Measurements from ENCODE around the gene CBLL1. TPM values are rescaled to one million over a fixed set of nuclear protein-coding genes. Genes with fewer than 3 reads are reported as not detected.

The CBLL1 gene
- total RNA-seq, 1 experiment from 2014 or later = 29.8 TPM

DNA sequence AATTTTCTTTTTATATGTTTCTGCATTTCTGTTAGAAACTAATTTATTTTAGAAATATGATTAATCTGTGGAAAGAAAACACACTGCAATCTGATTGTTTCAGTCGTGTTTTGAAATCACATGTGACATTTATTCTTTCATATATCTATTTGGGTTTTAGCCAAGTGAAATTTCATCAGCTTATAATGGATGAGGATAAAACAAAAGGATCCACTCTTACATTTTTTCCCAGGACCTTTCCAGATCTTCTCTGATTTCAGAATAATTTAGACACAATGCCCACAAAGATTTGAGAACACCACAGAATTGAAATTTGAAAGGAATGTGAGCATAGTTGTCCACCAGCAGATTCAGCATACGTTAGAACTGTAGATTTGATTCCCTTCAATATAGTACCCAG is 29.1 kb downstream of the CBLL1 start:
- Mint-ChIP-seq H3K4me3 (no peak overlapping the region), H3K36me3 (no peaks in the 10 kb centered on the region), H3K27me3 (ENCODE audit: low read depth) (peaks cover 9% of the 10 kb centered on the region), H3K27ac (no peak overlapping the region), H3K9me3 (peaks cover 6% of the 10 kb centered on the region), H3K4me1 (no peaks in the 10 kb centered on the region)
- POLR2A ChIA-PET = no interaction called here
- CTCF ChIA-PET = interaction anchor here (1.2 kb wide), 1 partner anchor 102 kb away, joined by 3 read pairs; no protein-coding TSS in a partner anchor
- TF ChIP-seq NR1H2 (CRISPR knock-in tag; IDR thresholded peaks at IDR 0.05) = no peak
- TF ChIP-seq ZNF317 (CRISPR knock-in tag; IDR thresholded peaks at IDR 0.05; ENCODE audit: borderline replicate concordance, low read depth) = no peak
- no peak for TF ChIP-seq RELA (CRISPR knock-in tag; IDR thresholded peaks at IDR 0.05; ENCODE audit: borderline replicate concordance)
- TF ChIP-seq, protein P1, sequence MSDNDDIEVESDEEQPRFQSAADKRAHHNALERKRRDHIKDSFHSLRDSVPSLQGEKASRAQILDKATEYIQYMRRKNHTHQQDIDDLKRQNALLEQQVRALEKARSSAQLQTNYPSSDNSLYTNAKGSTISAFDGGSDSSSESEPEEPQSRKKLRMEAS (CRISPR knock-in tag; IDR thresholded peaks at IDR 0.05) = no peak
- TF ChIP-seq SMAD3 (CRISPR knock-in tag; IDR thresholded peaks at IDR 0.05; ENCODE audit: borderline replicate concordance) = no peak
- TF ChIP-seq ZNF263 (CRISPR knock-in tag; IDR thresholded peaks at IDR 0.05; ENCODE audit: low read depth) = no peak
- TF ChIP-seq, protein P2, sequence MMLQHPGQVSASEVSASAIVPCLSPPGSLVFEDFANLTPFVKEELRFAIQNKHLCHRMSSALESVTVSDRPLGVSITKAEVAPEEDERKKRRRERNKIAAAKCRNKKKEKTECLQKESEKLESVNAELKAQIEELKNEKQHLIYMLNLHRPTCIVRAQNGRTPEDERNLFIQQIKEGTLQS (CRISPR knock-in tag; conservative IDR thresholded peaks at IDR 0.05) = no peak
- no peak for TF ChIP-seq PRRX2 (CRISPR knock-in tag; IDR thresholded peaks at IDR 0.05)
- TF ChIP-seq EMX1 (CRISPR knock-in tag; IDR thresholded peaks at IDR 0.05) = no peak
- TF ChIP-seq ZNF232 (CRISPR knock-in tag; IDR thresholded peaks at IDR 0.05) = no peak
- TF ChIP-seq, protein P3, sequence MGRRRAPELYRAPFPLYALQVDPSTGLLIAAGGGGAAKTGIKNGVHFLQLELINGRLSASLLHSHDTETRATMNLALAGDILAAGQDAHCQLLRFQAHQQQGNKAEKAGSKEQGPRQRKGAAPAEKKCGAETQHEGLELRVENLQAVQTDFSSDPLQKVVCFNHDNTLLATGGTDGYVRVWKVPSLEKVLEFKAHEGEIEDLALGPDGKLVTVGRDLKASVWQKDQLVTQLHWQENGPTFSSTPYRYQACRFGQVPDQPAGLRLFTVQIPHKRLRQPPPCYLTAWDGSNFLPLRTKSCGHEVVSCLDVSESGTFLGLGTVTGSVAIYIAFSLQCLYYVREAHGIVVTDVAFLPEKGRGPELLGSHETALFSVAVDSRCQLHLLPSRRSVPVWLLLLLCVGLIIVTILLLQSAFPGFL (CRISPR knock-in tag; IDR thresholded peaks at IDR 0.05; ENCODE audit: borderline replicate concordance) = no peak
- DNase-seq (ENCODE audit: low spot score) (no peak), ATAC-seq (no peak)

- TF ChIP-seq, protein P4, sequence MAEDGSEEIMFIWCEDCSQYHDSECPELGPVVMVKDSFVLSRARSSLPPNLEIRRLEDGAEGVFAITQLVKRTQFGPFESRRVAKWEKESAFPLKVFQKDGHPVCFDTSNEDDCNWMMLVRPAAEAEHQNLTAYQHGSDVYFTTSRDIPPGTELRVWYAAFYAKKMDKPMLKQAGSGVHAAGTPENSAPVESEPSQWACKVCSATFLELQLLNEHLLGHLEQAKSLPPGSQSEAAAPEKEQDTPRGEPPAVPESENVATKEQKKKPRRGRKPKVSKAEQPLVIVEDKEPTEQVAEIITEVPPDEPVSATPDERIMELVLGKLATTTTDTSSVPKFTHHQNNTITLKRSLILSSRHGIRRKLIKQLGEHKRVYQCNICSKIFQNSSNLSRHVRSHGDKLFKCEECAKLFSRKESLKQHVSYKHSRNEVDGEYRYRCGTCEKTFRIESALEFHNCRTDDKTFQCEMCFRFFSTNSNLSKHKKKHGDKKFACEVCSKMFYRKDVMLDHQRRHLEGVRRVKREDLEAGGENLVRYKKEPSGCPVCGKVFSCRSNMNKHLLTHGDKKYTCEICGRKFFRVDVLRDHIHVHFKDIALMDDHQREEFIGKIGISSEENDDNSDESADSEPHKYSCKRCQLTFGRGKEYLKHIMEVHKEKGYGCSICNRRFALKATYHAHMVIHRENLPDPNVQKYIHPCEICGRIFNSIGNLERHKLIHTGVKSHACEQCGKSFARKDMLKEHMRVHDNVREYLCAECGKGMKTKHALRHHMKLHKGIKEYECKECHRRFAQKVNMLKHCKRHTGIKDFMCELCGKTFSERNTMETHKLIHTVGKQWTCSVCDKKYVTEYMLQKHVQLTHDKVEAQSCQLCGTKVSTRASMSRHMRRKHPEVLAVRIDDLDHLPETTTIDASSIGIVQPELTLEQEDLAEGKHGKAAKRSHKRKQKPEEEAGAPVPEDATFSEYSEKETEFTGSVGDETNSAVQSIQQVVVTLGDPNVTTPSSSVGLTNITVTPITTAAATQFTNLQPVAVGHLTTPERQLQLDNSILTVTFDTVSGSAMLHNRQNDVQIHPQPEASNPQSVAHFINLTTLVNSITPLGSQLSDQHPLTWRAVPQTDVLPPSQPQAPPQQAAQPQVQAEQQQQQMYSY (CRISPR knock-in tag; IDR thresholded peaks at IDR 0.05) = no peak
- TF ChIP-seq MLX (CRISPR knock-in tag; IDR thresholded peaks at IDR 0.05) (no peak), GTF2I (CRISPR knock-in tag; conservative IDR thresholded peaks at IDR 0.05) (no peak)
- no peak overlapping the region for H3K4me3 Mint-ChIP-seq
- ATAC-seq (no peak), DNase-seq (ENCODE audit: low spot score) (no peak)
- H3K27me3 Mint-ChIP-seq (ENCODE audit: low read depth) = 0 out of 2 replicates have a peak, but pooled peaks cover 3% of the 10 kb centered on the region
- H3K27ac Mint-ChIP-seq = no peak overlapping the region
- H3K4me1 Mint-ChIP-seq = peaks cover 5% of the 10 kb centered on the region; the same call in 1 of the 2 replicates
- ChIA-PET POLR2A (no interaction called here), CTCF (interaction anchor here (1.3 kb wide), 1 partner anchor 97 kb away, joined by 4 read pairs; no protein-coding TSS in a partner anchor)
- no peaks in the 10 kb centered on the region for H3K36me3 Mint-ChIP-seq
- peaks cover 6% of the 10 kb centered on the region for H3K9me3 Mint-ChIP-seq
These were observed 33.8 kb downstream of the CBLL1 start for GRCh38 chr7:107777702-107778101.

- ChIA-PET POLR2A (no interaction called here), CTCF (interaction anchor here (0.9 to 1.3 kb wide), 2 partner anchors 96 to 97 kb away, joined by 3 to 4 read pairs; no protein-coding TSS in a partner anchor)
- Mint-ChIP-seq H3K27me3 (ENCODE audit: low read depth) (0 out of 2 replicates have a peak, but pooled peaks cover 3% of the 10 kb centered on the region), H3K4me1 (peaks cover 5% of the 10 kb centered on the region; the same call in 1 of the 2 replicates), H3K36me3 (no peaks in the 10 kb centered on the region), H3K9me3 (peaks cover 6% of the 10 kb centered on the region), H3K4me3 (no peak overlapping the region), H3K27ac (no peak overlapping the region)
- ATAC-seq (no peak), DNase-seq (ENCODE audit: low spot score) (no peak)
- TF ChIP-seq NFYB (CRISPR knock-in tag; conservative IDR thresholded peaks at IDR 0.05; ENCODE audit: low read depth) = no peak
- no peak for TF ChIP-seq JUN (CRISPR knock-in tag; IDR thresholded peaks at IDR 0.05)
- TF ChIP-seq ZNF512 (CRISPR knock-in tag; IDR thresholded peaks at IDR 0.05; ENCODE audit: borderline replicate concordance) = no peak
- no peak for TF ChIP-seq SP1 (CRISPR knock-in tag; conservative IDR thresholded peaks at IDR 0.05)
- TF ChIP-seq PRRX2 (CRISPR knock-in tag; IDR thresholded peaks at IDR 0.05) = no peak
- TF ChIP-seq KAT7 (CRISPR knock-in tag; IDR thresholded peaks at IDR 0.05; ENCODE audit: borderline replicate concordance) = no peak
- TF ChIP-seq ESRRA (CRISPR knock-in tag; IDR thresholded peaks at IDR 0.05; ENCODE audit: borderline replicate concordance) = no peak
These were observed 34.3 kb downstream of the CBLL1 start for GRCh38 chr7:107778283-107778682.

Measured in WTC11 (cell line).